ENCODE data around the gene RBM4B.

DNA sequence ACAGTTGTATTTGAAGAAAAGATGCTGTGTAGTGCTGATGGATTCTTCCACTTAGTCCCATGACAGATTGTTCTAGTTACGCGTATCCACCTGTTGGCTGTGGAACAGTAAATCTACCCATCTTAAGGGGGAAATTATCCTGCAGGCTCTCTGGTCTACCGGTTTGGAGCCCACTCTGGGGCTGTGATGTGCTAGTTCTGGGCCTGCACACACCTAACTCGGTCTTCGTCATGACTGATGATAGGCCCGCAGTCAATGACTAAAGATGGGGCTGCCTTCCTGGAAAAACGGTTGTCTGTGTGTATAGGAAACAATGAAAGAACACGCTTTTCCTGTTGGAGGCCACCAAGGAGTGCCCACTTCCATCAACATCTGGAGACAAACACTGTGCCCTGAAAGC, 6.2 kb upstream of the RBM4B start:
- TF ChIP-seq, protein P1, sequence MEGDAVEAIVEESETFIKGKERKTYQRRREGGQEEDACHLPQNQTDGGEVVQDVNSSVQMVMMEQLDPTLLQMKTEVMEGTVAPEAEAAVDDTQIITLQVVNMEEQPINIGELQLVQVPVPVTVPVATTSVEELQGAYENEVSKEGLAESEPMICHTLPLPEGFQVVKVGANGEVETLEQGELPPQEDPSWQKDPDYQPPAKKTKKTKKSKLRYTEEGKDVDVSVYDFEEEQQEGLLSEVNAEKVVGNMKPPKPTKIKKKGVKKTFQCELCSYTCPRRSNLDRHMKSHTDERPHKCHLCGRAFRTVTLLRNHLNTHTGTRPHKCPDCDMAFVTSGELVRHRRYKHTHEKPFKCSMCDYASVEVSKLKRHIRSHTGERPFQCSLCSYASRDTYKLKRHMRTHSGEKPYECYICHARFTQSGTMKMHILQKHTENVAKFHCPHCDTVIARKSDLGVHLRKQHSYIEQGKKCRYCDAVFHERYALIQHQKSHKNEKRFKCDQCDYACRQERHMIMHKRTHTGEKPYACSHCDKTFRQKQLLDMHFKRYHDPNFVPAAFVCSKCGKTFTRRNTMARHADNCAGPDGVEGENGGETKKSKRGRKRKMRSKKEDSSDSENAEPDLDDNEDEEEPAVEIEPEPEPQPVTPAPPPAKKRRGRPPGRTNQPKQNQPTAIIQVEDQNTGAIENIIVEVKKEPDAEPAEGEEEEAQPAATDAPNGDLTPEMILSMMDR (IDR thresholded peaks at IDR 0.05), result no peak
- no peak for TF ChIP-seq EZH2 (IDR thresholded peaks at IDR 0.05)

Measured in neural progenitor cell (in vitro differentiated cells).